Fibroblast of lung (primary cell): ENCODE measurements around the gene PLCG1.

Source experiments
- EZH2 ChIP-seq: IDR thresholded peaks from 2 replicates; pipeline ENCODE4 v1.5.1; 2012; ENCODE audit warnings: low read length, control low read depth, mild to moderate bottlenecking; ENCODE audit errors: missing control alignments
- TF ChIP-seq, protein P1 (sequence below), 2 donors: IDR thresholded peaks in 1 of 2; conservative IDR thresholded peaks in 1 of 2; 1 replicate in 1 of 2; 2 replicates in 1 of 2; pipeline ENCODE4 v1.5.1; 2011 to 2012; ENCODE audit warnings: low read length in 2 of 2, control low read depth in 1 of 2, inconsistent platforms in 1 of 2, low read depth in 1 of 2, mild to moderate bottlenecking in 1 of 2

DNA sequence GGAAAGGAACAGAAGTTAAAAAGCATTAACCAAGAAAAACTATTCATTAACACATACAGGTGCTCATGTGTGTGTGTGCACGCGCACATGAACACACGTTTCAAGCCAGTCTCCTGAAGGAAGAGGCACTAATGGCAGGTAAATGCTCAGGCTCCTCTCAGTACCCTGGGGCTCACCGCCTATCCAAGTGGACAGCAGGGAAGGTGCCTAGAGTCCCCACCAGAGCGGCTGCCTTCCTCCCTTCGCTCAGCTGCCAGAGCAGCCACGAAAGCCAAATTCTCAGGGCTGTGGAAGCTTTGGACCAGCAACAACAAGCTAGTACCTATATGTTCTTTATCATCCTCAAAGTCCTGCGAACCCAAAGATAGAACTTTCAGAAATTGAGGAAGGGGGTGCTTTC lies 42.6 kb downstream of the PLCG1 start:
- TF ChIP-seq, protein P1, sequence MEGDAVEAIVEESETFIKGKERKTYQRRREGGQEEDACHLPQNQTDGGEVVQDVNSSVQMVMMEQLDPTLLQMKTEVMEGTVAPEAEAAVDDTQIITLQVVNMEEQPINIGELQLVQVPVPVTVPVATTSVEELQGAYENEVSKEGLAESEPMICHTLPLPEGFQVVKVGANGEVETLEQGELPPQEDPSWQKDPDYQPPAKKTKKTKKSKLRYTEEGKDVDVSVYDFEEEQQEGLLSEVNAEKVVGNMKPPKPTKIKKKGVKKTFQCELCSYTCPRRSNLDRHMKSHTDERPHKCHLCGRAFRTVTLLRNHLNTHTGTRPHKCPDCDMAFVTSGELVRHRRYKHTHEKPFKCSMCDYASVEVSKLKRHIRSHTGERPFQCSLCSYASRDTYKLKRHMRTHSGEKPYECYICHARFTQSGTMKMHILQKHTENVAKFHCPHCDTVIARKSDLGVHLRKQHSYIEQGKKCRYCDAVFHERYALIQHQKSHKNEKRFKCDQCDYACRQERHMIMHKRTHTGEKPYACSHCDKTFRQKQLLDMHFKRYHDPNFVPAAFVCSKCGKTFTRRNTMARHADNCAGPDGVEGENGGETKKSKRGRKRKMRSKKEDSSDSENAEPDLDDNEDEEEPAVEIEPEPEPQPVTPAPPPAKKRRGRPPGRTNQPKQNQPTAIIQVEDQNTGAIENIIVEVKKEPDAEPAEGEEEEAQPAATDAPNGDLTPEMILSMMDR (conservative IDR thresholded peaks at IDR 0.05 in 1 of 2, IDR thresholded peaks at IDR 0.05 in 1 of 2; ENCODE audit: low read depth in 1 of 2, low read length in 2 of 2): no peak
- TF ChIP-seq EZH2: no peak
